ENCODE measurements around the gene CD180.
"Not testable (repeated sequence)": the region's sequence is repeated elsewhere in the genome, so short reads cannot be mapped to it uniquely, and the experiment has no call there.

CD180 gene

GRCh38 chr5:67188274-67189078 lies 8.1 kb downstream of the CD180 start:
- no peak for DNase-seq (ENCODE audit: low spot score)

GRCh38 chr5:67187006-67187715 lies 9.4 kb downstream of the CD180 start:
- DNase-seq (ENCODE audit: low spot score), result no peak

- DNase-seq (ENCODE audit: low spot score), result no peak
Observed at GRCh38 chr5:67183859-67184258, 12.7 kb downstream of the CD180 start.

GRCh38 chr5:67182301-67182790 lies 14.3 kb downstream of the CD180 start:
- DNase-seq (ENCODE audit: low spot score), result no peak

- no peak for DNase-seq (ENCODE audit: low spot score)
Observed at GRCh38 chr5:67181648-67182221, 14.9 kb downstream of the CD180 start.

DNA sequence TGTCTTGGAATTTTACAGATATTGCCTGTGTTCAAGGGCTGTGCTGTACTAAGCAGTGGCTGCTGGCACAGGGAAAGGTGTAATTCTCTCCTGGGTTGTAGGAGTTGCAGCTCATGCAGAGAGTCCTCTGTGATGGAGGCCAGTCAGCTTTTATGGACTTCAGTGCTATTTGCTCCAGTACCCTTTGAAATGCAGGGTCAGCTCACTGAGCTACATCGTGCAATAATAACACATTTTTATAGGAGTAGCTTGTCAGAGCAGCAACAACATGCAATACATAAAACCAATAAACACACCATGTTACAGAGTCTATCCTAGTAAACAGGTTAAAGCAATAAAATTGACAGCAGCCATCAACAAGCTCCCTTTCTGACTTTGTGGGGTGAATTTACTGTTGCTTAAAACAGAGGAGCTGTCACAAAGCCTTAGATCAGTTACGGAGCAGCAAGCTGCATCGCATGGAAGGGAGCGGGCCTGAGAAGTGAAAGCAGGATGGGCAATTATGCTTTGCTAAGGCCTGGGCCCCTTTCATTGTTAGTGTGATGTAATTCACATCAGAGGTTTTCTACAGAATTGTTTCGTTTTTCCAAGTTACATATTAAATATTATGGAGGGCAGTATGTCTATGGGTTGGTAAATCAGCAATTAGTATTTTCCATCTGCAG lies 16.8 kb downstream of the CD180 start:
- DNase-seq (ENCODE audit: low spot score), result no peak

DNA sequence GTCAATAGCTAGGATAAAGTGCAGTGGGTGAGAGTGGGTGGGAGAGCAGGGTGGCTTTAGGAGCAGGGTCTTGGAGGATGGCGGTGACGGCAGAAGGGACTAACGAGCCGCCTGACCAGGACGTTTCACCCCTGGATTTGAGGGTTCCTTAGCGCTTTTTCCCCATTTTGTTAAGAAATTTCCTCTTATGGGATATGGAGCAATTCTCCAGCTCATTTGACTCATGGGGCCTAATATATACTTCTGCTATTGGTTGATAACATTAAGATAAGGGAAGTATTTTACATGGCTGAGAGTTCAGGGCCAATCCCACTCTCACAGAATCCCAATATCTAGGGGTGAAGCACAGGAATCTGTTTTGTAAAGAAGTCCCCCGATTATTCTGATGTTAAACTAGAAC lies 17.6 kb downstream of the CD180 start:
- no peak for DNase-seq (ENCODE audit: low spot score)

DNA sequence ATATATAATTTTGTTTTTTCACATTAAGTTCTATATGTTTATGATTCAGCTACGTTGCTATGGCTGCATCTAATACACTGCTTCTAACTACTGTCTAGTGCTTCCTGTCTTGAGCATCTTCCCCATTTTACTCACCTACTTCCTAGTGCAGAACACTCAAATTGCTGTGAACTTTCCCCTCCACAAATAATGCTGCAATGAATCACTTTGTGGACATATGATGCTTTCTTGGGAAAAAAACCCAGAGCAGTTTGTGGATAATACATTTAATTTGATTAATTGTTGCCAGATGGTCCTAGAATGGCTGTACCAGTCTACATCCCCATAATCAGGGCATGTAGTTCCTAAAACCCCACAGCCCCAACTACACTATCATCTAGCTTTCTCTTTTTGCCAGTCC lies 18.5 kb downstream of the CD180 start:
- DNase-seq (ENCODE audit: low spot score), result no peak

DNA sequence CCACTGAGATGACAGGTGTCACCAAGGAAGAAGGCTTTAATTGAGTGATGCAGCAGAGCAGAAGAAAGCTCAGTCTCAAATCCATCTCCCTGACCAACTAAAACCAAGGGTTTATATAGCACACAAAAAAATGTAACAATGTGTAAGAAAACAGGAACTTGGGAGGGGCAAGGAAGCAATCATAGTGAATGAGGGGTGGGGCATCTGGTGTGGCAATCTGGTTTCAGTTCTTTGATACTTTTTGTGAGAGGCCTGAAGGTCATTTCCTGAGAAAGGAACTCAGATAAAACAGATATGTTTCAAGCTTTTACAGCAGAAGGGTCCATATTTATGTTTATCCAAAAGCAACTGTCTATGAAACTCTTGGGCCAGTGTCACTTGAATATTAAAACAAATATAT lies 19.7 kb downstream of the CD180 start:
- DNase-seq (ENCODE audit: low spot score), result no peak

GRCh38 chr5:67173959-67174358 lies 22.6 kb downstream of the CD180 start:
- no peak for DNase-seq (ENCODE audit: low spot score)

DNA sequence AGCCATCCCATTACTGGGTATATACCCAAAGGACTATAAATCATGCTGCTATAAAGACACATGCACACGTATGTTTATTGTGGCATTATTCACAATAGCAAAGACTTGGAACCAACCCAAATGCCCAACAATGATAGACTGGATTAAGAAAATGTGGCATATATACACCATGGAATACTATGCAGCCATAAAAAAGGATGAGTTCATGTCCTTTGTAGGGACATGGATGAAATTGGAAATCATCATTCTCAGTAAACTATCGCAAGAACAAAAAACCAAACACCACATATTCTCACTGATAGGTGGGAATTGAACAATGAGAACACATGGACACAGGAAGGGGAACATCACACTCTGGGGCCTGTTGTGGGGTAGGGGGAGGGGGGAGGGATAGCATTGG lies 23.2 kb downstream of the CD180 start:
- DNase-seq (ENCODE audit: low spot score), result not testable (repeated sequence)

- no peak for DNase-seq (ENCODE audit: low spot score)
Observed at GRCh38 chr5:67170767-67171166, 25.8 kb downstream of the CD180 start.

DNA sequence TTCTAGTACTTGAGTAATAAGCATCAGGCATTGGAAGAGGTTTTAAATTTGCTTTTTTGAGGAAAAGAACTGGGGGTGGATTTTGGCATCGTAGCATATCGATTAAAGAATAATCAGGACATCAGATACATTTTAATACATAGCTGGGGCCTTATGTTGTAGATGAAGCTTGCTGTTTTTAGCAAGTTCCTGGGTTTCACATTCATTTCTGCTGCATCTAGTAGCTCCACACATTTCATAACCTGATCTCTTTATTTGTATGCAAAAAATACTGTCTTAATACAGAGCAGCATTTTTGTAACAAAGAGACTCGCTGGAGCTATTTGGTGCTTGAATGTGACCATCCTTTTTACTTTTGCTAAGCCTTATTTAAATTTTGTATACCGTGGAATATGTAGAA lies 28.5 kb downstream of the CD180 start:
- no peak for DNase-seq (ENCODE audit: low spot score)

- DNase-seq (ENCODE audit: low spot score), result peak; percentile 79
Observed at GRCh38 chr5:67166460-67167285, 29.9 kb downstream of the CD180 start.

DNA sequence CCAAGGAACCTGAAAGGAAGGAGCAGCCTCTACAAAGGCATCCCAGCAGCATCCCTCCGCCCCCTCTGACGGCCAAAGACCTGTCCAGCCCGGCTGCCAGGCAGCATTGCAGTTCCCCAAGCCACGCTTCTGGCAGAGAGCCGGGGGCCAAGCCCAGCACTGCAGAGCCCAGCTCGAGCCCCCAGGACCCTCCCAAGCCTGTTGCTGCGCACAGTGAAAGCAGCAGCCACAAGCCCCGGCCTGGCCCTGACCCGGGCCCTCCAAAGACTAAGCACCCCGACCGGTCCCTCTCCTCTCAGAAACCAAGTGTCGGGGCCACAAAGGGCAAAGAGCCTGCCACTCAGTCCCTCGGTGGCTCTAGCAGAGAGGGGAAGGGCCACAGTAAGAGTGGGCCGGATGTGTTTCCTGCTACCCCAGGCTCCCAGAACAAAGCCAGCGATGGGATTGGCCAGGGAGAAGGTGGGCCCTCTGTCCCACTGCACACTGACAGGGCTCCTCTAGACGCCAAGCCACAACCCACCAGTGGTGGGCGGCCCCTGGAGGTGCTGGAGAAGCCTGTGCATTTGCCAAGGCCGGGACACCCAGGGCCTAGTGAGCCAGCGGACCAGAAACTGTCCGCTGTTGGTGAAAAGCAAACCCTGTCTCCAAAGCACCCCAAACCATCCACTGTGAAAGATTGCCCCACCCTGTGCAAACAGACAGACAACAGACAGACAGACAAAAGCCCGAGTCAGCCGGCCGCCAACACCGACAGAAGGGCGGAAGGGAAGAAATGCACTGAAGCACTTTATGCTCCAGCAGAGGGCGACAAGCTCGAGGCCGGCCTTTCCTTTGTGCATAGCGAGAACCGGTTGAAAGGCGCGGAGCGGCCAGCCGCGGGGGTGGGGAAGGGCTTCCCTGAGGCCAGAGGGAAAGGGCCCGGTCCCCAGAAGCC lies 30.8 kb downstream of the CD180 start:
- peak; percentile 85 for DNase-seq (ENCODE audit: low spot score)

DNA sequence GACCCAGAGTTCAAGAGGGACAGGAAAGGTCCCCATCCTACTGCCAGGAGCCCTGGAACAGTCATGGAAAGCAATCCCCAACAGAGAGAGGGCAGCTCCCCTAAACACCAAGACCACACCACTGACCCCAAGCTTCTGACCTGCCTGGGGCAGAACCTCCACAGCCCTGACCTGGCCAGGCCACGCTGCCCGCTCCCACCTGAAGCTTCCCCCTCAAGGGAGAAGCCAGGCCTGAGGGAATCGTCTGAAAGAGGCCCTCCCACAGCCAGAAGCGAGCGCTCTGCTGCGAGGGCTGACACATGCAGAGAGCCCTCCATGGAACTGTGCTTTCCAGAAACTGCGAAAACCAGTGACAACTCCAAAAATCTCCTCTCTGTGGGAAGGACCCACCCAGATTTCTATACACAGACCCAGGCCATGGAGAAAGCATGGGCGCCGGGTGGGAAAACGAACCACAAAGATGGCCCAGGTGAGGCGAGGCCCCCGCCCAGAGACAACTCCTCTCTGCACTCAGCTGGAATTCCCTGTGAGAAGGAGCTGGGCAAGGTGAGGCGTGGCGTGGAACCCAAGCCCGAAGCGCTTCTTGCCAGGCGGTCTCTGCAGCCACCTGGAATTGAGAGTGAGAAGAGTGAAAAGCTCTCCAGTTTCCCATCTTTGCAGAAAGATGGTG lies 31.6 kb downstream of the CD180 start:
- no peak for DNase-seq (ENCODE audit: low spot score)

DNA sequence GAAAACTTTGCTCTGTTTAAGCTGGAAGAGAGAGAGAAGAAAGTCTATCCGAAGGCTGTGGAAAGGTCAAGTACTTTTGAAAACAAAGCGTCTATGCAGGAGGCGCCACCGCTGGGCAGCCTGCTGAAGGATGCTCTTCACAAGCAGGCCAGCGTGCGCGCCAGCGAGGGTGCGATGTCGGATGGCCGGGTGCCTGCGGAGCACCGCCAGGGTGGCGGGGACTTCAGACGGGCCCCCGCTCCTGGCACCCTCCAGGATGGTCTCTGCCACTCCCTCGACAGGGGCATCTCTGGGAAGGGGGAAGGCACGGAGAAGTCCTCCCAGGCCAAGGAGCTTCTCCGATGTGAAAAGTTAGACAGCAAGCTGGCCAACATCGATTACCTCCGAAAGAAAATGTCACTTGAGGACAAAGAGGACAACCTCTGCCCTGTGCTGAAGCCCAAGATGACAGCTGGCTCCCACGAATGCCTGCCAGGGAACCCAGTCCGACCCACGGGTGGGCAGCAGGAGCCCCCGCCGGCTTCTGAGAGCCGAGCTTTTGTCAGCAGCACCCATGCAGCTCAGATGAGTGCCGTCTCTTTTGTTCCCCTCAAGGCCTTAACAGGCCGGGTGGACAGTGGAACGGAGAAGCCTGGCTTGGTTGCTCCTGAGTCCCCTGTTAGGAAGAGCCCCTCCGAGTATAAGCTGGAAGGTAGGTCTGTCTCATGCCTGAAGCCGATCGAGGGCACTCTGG lies 32.6 kb downstream of the CD180 start:
- DNase-seq (ENCODE audit: low spot score), result no peak

- no peak for DNase-seq (ENCODE audit: low spot score)
Observed at GRCh38 chr5:67163231-67163756, 33.3 kb downstream of the CD180 start.

GRCh38 chr5:67161767-67162166 lies 34.8 kb downstream of the CD180 start:
- DNase-seq (ENCODE audit: low spot score), result no peak

Measured in activated CD4-positive, alpha-beta T cell treated with anti-CD3 and anti-CD28 coated beads, Interleukin-2, Interleukin-4, amounts not matched to agents 100 ng/mL and 50 ng/mL, durations not matched to agents 16 hours and 8 hours (primary cell).